SHP77 (cell line): Measurements from ENCODE around the gene BROX.
"Not testable (repeated sequence)": the region's sequence is repeated elsewhere in the genome, so short reads cannot be mapped to it uniquely, and the experiment has no call there.

ENCODE experiments used
- DNase-seq, 2 experiments: peaks; one replicate each; lab custom pipeline; 2025; lab: John Stamatoyannopoulos, UW

Gene BROX

GRCh38 chr1:222712253-222713090, at the start of gene BROX, which contains the start of gene AIDA:
TSS of gene BROX (plus strand) at chr1:222712564. CDS start at chr1:222715700, 3,136 bp downstream.
TSS of gene AIDA (minus strand) at chr1:222712491. CDS start at chr1:222712317, 174 bp downstream.
- peak; percentile 71 to 76 for DNase-seq

- DNase-seq: no peak
Measured at GRCh38 chr1:222663431-222663934, 48.9 kb upstream of the BROX start.

- DNase-seq: no peak
Measured at GRCh38 chr1:222665964-222666363, 46.4 kb upstream of the BROX start.

- DNase-seq: not testable (repeated sequence)
Measured at GRCh38 chr1:222668184-222668583, 44.2 kb upstream of the BROX start.

- not testable (repeated sequence) for DNase-seq
Measured at GRCh38 chr1:222669107-222669506, 43.3 kb upstream of the BROX start.

GRCh38 chr1:222670110-222670509, 42.3 kb upstream of the BROX start:
- DNase-seq: no peak

GRCh38 chr1:222680080-222680479, 32.3 kb upstream of the BROX start:
- DNase-seq: no peak

GRCh38 chr1:222691016-222691415, 21.3 kb upstream of the BROX start:
- no peak for DNase-seq

- DNase-seq: no peak
Measured at GRCh38 chr1:222694927-222695326, 17.4 kb upstream of the BROX start.

GRCh38 chr1:222696741-222697140, 15.6 kb upstream of the BROX start:
- DNase-seq: no peak

- DNase-seq: no peak
Measured at GRCh38 chr1:222697203-222697602, 15.2 kb upstream of the BROX start.

GRCh38 chr1:222697826-222698225, 14.5 kb upstream of the BROX start:
- DNase-seq: no peak

GRCh38 chr1:222702210-222702609, 10.2 kb upstream of the BROX start:
- no peak for DNase-seq

- no peak for DNase-seq
Measured at GRCh38 chr1:222704260-222704659, 8.1 kb upstream of the BROX start.

GRCh38 chr1:222706815-222707214, 5.5 kb upstream of the BROX start:
- no peak for DNase-seq

- no peak for DNase-seq
Measured at GRCh38 chr1:222709700-222710153, 2.6 kb upstream of the BROX start.

GRCh38 chr1:222711319-222712252, 778 bp upstream of the BROX start:
- DNase-seq: peak; percentile 4 to 32

- peak; percentile 94 for DNase-seq
Measured at GRCh38 chr1:222713091-222713961, 962 bp downstream of the BROX start.

- DNase-seq: no peak
Measured at GRCh38 chr1:222716393-222716792, 4.0 kb downstream of the BROX start.

GRCh38 chr1:222728746-222729145, 16.4 kb downstream of the BROX start:
- no peak for DNase-seq

GRCh38 chr1:222730866-222731265, 18.5 kb downstream of the BROX start:
- DNase-seq: no peak
